ENCODE measurements around the gene RNF123.

Gene RNF123

GRCh38 chr3:49709852-49710251 is 20.5 kb downstream of the RNF123 start:
- no peak for DNase-seq (ENCODE audit: low read depth in 1 of 2, low spot score in 1 of 2)
- in situ Hi-C loops (cut with HindIII; ENCODE audit: low pct_unique_long_range_greater_than_20kb, low sequenced_read_pairs): no loop called here
- TF ChIP-seq JUND (IDR thresholded peaks at IDR 0.05; ENCODE audit: low read depth): no peak

GRCh38 chr3:49711489-49711888 is 22.1 kb downstream of the RNF123 start:
- no peak for TF ChIP-seq JUND (IDR thresholded peaks at IDR 0.05; ENCODE audit: low read depth)

GRCh38 chr3:49712166-49712565 is 22.8 kb downstream of the RNF123 start:
- no peak for TF ChIP-seq JUND (IDR thresholded peaks at IDR 0.05; ENCODE audit: low read depth)
- in situ Hi-C loops (cut with HindIII; ENCODE audit: low pct_unique_long_range_greater_than_20kb, low sequenced_read_pairs): no loop called here
- no peak for DNase-seq (ENCODE audit: low read depth in 1 of 2, low spot score in 1 of 2)

More at GRCh38 chr3:49711489-49711888, 22.1 kb downstream of the RNF123 start:
- DNase-seq (ENCODE audit: low read depth in 1 of 2, low spot score in 1 of 2): no peak
- in situ Hi-C loops (cut with HindIII; ENCODE audit: low pct_unique_long_range_greater_than_20kb, low sequenced_read_pairs): no loop called here

GRCh38 chr3:49712631-49713317 is 23.4 kb downstream of the RNF123 start:
- no peak for TF ChIP-seq JUND (IDR thresholded peaks at IDR 0.05; ENCODE audit: low read depth)
- in situ Hi-C loops (cut with HindIII; ENCODE audit: low pct_unique_long_range_greater_than_20kb, low sequenced_read_pairs): no loop called here

GRCh38 chr3:49713336-49714105 is 24.2 kb downstream of the RNF123 start:
- DNase-seq (ENCODE audit: low read depth in 1 of 2, low spot score in 1 of 2): no peak
- no peak for TF ChIP-seq JUND (IDR thresholded peaks at IDR 0.05; ENCODE audit: low read depth)
- in situ Hi-C loops (cut with HindIII; ENCODE audit: low pct_unique_long_range_greater_than_20kb, low sequenced_read_pairs): no loop called here

More at GRCh38 chr3:49712631-49713317, 23.4 kb downstream of the RNF123 start:
- no peak for DNase-seq (ENCODE audit: low read depth in 1 of 2, low spot score in 1 of 2)

- in situ Hi-C loops (cut with HindIII; ENCODE audit: low pct_unique_long_range_greater_than_20kb, low sequenced_read_pairs): no loop called here
- no peak for DNase-seq (ENCODE audit: low read depth in 1 of 2, low spot score in 1 of 2)
- TF ChIP-seq JUND (IDR thresholded peaks at IDR 0.05; ENCODE audit: low read depth): no peak
Measured at GRCh38 chr3:49714728-49715550, 25.6 kb downstream of the RNF123 start.

- in situ Hi-C loops (cut with HindIII; ENCODE audit: low pct_unique_long_range_greater_than_20kb, low sequenced_read_pairs): no loop called here
- TF ChIP-seq JUND (IDR thresholded peaks at IDR 0.05; ENCODE audit: low read depth): no peak
Measured at GRCh38 chr3:49715611-49716121, 26.3 kb downstream of the RNF123 start.

GRCh38 chr3:49716169-49716568 is 26.8 kb downstream of the RNF123 start:
- DNase-seq (ENCODE audit: low read depth in 1 of 2, low spot score in 1 of 2): no peak
- in situ Hi-C loops (cut with HindIII; ENCODE audit: low pct_unique_long_range_greater_than_20kb, low sequenced_read_pairs): no loop called here
- TF ChIP-seq JUND (IDR thresholded peaks at IDR 0.05; ENCODE audit: low read depth): no peak

More at GRCh38 chr3:49715611-49716121, 26.3 kb downstream of the RNF123 start:
- DNase-seq (ENCODE audit: low read depth in 1 of 2, low spot score in 1 of 2): no peak

GRCh38 chr3:49716691-49717210 is 27.4 kb downstream of the RNF123 start:
- TF ChIP-seq JUND (IDR thresholded peaks at IDR 0.05; ENCODE audit: low read depth): no peak
- in situ Hi-C loops (cut with HindIII; ENCODE audit: low pct_unique_long_range_greater_than_20kb, low sequenced_read_pairs): no loop called here
- no peak for DNase-seq (ENCODE audit: low read depth in 1 of 2, low spot score in 1 of 2)

GRCh38 chr3:49717211-49717958 is 28.0 kb downstream of the RNF123 start:
- in situ Hi-C loops (cut with HindIII; ENCODE audit: low pct_unique_long_range_greater_than_20kb, low sequenced_read_pairs): no loop called here
- DNase-seq (ENCODE audit: low read depth in 1 of 2, low spot score in 1 of 2): no peak
- TF ChIP-seq JUND (IDR thresholded peaks at IDR 0.05; ENCODE audit: low read depth): no peak

GRCh38 chr3:49717959-49718857 is 28.9 kb downstream of the RNF123 start:
- TF ChIP-seq JUND (IDR thresholded peaks at IDR 0.05; ENCODE audit: low read depth): no peak
- in situ Hi-C loops (cut with HindIII; ENCODE audit: low pct_unique_long_range_greater_than_20kb, low sequenced_read_pairs): no loop called here
- no peak for DNase-seq (ENCODE audit: low read depth in 1 of 2, low spot score in 1 of 2)

Measured in T47D (cell line).